Natural killer cell (primary cell): Measurements from ENCODE around the gene GORASP1. TPM values are rescaled to one million over a fixed set of nuclear protein-coding genes. Genes with fewer than 3 reads are reported as not detected.
A peak's percentile ranks its signal among the peaks of the same experiment; 100 is the strongest.

Experiments
- ATAC-seq, 3 donors: fragments of 150-1000 bp in 2 of 3; fragments of 200-7000 bp in 1 of 3; cut with Tn5 transposase; 1 replicate in 1 of 3; 2 replicates in 2 of 3; pipeline ENCODE4 v1.10.0; 2021; ENCODE audit warnings: mild to moderate bottlenecking in 2 of 3, moderate library complexity in 2 of 3
- DNase-seq, 2 donors: peaks; one replicate each; pipeline versions ENCODE4 v3.0.0 to v3.0.0-alpha.2; 2013 to 2021; ENCODE audit warnings: mixed read lengths in 1 of 2
- H3K27ac ChIP-seq: one replicate; pipeline ENCODE4 v1.5.1; 2013; ENCODE audit warnings: mild to moderate bottlenecking, low read length
- H3K27me3 ChIP-seq: one replicate; pipeline ENCODE4 v1.6.1; 2013; ENCODE audit warnings: low read length; ENCODE audit not compliant: control insufficient read depth, insufficient read depth
- H3K36me3 ChIP-seq: one replicate; pipeline ENCODE4 v1.6.1; 2013; ENCODE audit warnings: low read length; ENCODE audit not compliant: control insufficient read depth, insufficient read depth
- H3K4me1 ChIP-seq: one replicate; pipeline ENCODE4 v1.6.1; 2013; ENCODE audit warnings: low read length; ENCODE audit not compliant: control insufficient read depth, insufficient read depth
- H3K4me3 ChIP-seq: one replicate; pipeline ENCODE4 v1.5.1; 2013; ENCODE audit warnings: low read length
- H3K9me3 ChIP-seq: one replicate; pipeline ENCODE4 v1.6.1; 2013; ENCODE audit warnings: low read length; ENCODE audit not compliant: control insufficient read depth, insufficient read depth
- H3K27ac Mint-ChIP-seq, 2 donors: one replicate each; pipeline ENCODE4 v1.8.0; 2022; ENCODE audit warnings: mild to moderate bottlenecking in 2 of 2, mixed read lengths in 2 of 2, moderate library complexity in 1 of 2
- H3K27me3 Mint-ChIP-seq, 2 donors: one replicate each; pipeline ENCODE4 v1.8.0; 2022; ENCODE audit warnings: low read depth in 2 of 2, mixed read lengths in 2 of 2
- H3K36me3 Mint-ChIP-seq: one replicate; pipeline ENCODE4 v1.8.0; 2022; ENCODE audit warnings: mixed read lengths
- H3K4me1 Mint-ChIP-seq, 2 donors: one replicate each; pipeline ENCODE4 v1.8.0; 2022; ENCODE audit warnings: mixed read lengths in 2 of 2
- H3K4me3 Mint-ChIP-seq: one replicate; pipeline ENCODE4 v1.8.0; 2022; ENCODE audit warnings: mild to moderate bottlenecking, moderate library complexity, mixed read lengths
- H3K9me3 Mint-ChIP-seq, 2 donors: one replicate each; pipeline ENCODE4 v1.8.0; 2022; ENCODE audit warnings: mixed read lengths in 2 of 2
- WGBS: methylation state at CpG from one replicate; pipeline ENCODE4 v1.1.7; 2013; ENCODE audit warnings: missing lambda C conversion rate; ENCODE audit not compliant: insufficient coverage; 5-methylcytosine and 5-hydroxymethylcytosine counted together
- intact Hi-C: fragments of 100-400 bp; cut with micrococcal nuclease; formaldehyde crosslinking; loops from one replicate; pipeline ENCODE4 v1.14.2; 2022
- total RNA-seq, 4 donors: library from RNA; stranded (reverse); fragments of 120-200 nt in 1 of 4; gene quantifications; one replicate each; pipeline versions ENCODE4 v1.2.3 to v1.2.4, GENCODE V29; 2013 to 2022
- TF ChIP-seq, protein P1 (sequence below): fragments of 200-600 bp; IDR thresholded peaks from one replicate; pipeline ENCODE4 v1.8.0; 2022; ENCODE audit warnings: antibody characterized with exemption

The GORASP1 gene
- total RNA-seq, 3 donors from 2014 or later (not counting 1 experiment from before 2014, with no cell fraction given) = 20.2 to 21.3 (median 20.8) TPM

DNA sequence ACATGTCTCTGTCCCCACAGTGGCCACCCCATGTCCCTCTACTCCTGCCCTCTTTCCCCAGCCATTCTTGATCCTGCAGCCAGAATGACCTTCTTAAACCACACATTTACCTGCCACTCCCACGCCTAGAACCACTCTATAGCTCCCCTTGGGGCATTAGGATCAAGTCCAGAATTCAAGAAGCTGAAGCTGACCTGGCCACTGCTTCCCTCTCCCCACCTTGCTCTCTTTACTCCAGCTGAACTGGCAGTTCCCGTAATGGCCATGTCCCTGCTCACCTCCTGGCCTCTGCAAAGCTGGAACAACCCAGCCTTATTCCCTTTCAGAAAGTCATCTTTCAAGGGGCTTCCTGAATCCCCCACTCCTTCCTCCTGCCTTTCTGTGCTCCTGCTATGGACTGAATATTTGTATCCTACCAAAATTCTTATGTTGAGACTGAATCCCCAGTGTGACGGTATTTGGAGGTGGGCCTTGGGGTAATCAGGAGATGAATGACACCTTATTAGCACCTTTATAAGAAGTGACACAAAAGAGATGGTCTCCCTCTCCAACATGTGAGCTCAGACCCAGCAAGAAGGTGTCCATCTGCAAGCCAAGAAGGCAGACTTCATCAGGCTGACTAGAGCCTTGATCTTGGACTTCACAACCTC lies 42.2 kb upstream of the GORASP1 start:
- H3K4me3 Mint-ChIP-seq = peak overlapping the region; percentile 96
- ATAC-seq (no peak), DNase-seq (peak in 1 of 2 donors; percentile 25)
- peaks cover 73% of the 10 kb centered on the region for H3K4me1 ChIP-seq
- no peaks in the 10 kb centered on the region for H3K9me3 Mint-ChIP-seq
- H3K27ac ChIP-seq = peak overlapping the region; percentile 11
- intact Hi-C loops = no loop called here
- no peaks in the 10 kb centered on the region for H3K27me3 ChIP-seq
- H3K36me3 Mint-ChIP-seq = peaks cover 1% of the 10 kb centered on the region
- 87% methylated on average over 2 of the region's 3 CpGs for whole genome bisulfite sequencing
- peak overlapping the region; percentile 97 to 99 for H3K27ac Mint-ChIP-seq
- H3K27me3 Mint-ChIP-seq = no peaks in the 10 kb centered on the region
- H3K4me3 ChIP-seq = no peak overlapping the region
- peaks cover 73 to 79% of the 10 kb centered on the region in 2 donors for H3K4me1 Mint-ChIP-seq
- TF ChIP-seq, protein P1, sequence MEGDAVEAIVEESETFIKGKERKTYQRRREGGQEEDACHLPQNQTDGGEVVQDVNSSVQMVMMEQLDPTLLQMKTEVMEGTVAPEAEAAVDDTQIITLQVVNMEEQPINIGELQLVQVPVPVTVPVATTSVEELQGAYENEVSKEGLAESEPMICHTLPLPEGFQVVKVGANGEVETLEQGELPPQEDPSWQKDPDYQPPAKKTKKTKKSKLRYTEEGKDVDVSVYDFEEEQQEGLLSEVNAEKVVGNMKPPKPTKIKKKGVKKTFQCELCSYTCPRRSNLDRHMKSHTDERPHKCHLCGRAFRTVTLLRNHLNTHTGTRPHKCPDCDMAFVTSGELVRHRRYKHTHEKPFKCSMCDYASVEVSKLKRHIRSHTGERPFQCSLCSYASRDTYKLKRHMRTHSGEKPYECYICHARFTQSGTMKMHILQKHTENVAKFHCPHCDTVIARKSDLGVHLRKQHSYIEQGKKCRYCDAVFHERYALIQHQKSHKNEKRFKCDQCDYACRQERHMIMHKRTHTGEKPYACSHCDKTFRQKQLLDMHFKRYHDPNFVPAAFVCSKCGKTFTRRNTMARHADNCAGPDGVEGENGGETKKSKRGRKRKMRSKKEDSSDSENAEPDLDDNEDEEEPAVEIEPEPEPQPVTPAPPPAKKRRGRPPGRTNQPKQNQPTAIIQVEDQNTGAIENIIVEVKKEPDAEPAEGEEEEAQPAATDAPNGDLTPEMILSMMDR = no peak
- no peaks in the 10 kb centered on the region for H3K9me3 ChIP-seq
- peaks cover 19% of the 10 kb centered on the region for H3K36me3 ChIP-seq

DNA sequence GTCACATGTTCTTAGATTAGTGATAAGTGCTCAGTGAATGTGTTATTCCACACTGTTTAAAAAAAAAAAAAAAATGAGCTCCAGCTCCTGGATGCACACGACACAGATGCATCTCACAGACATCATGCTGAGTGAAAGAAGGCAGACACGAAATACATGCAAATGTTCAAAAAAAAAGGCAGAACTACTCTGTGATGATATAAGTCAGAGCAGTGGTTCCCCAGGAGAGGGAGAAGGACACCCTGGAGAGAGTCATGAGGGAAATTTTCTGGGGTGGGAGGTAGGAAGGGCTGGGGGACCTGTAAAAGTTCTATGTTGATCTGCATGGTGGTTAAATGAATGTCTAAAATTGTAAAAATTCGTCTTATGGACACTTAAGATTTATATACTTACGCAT lies 41.6 kb upstream of the GORASP1 start:
- H3K27me3 Mint-ChIP-seq = no peaks in the 10 kb centered on the region
- H3K27ac Mint-ChIP-seq = peak overlapping the region; percentile 97 to 99
- Histone ChIP-seq H3K36me3 (peaks cover 24% of the 10 kb centered on the region), H3K4me3 (no peak overlapping the region), H3K27me3 (no peaks in the 10 kb centered on the region), H3K4me1 (peaks cover 71% of the 10 kb centered on the region), H3K9me3 (no peaks in the 10 kb centered on the region), H3K27ac (peak overlapping the region; percentile 68)
- intact Hi-C loops = no loop called here
- TF ChIP-seq, protein P1 = no peak
- peak overlapping the region; percentile 96 for H3K4me3 Mint-ChIP-seq
- 79% methylated on average over 4 of the region's 4 CpGs for WGBS
- ATAC-seq = no peak
- H3K9me3 Mint-ChIP-seq = no peaks in the 10 kb centered on the region
- H3K4me1 Mint-ChIP-seq = peaks cover 73 to 77% of the 10 kb centered on the region in 2 donors
- DNase-seq = peak in 1 of 2 donors; percentile 47
- peaks cover 6% of the 10 kb centered on the region for H3K36me3 Mint-ChIP-seq

DNA sequence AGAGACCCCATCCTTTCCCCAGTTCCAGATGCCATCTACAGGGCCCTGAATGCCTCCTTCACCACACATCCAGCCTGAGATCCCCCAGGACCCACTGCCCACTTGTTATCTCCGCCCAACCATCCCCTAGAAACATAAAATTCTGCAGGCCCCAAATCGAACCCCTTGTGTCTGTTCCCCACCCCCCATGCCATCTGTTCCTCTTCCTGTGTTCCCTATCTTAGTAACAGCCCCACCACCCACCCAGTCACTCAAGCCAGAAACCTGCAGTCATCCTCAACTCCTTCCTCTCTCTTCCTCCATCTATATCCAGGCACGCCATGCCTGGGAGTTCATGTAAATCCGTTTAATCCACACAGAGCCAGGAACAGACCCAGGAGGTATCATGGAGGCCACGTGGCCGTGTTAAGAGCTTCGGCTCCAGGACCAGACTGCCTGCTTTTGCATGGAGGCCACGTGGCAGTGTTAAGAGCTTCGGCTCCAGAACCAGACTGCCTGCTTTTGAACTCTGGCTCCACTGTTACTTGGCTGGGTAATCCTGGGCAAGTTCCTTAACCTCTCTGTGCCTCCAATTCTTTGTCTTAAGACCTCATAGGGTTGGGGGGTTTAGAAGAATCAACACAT lies 41.1 kb upstream of the GORASP1 start:
- H3K4me3 ChIP-seq = no peak overlapping the region
- H3K36me3 ChIP-seq = peaks cover 30% of the 10 kb centered on the region
- H3K27me3 ChIP-seq = no peaks in the 10 kb centered on the region
- 40% methylated on average over 7 of the region's 9 CpGs for WGBS
- intact Hi-C loops = no loop called here
- no peaks in the 10 kb centered on the region for H3K9me3 Mint-ChIP-seq
- H3K27me3 Mint-ChIP-seq = no peaks in the 10 kb centered on the region
- TF ChIP-seq, protein P1 = no peak
- H3K4me3 Mint-ChIP-seq = peak overlapping the region; percentile 96
- no peaks in the 10 kb centered on the region for H3K9me3 ChIP-seq
- peaks cover 67% of the 10 kb centered on the region for H3K4me1 ChIP-seq
- H3K4me1 Mint-ChIP-seq = peaks cover 73 to 77% of the 10 kb centered on the region in 2 donors
- ATAC-seq = no peak
- H3K36me3 Mint-ChIP-seq = peaks cover 6% of the 10 kb centered on the region
- peak in 1 of 2 donors; percentile 33 for DNase-seq
- H3K27ac ChIP-seq = peak overlapping the region; percentile 68
- peak overlapping the region; percentile 97 to 99 for H3K27ac Mint-ChIP-seq
